GM19023 (cell line): Measurements from ENCODE around the gene PGM3.
"Not testable (repeated sequence)": the region's sequence is repeated elsewhere in the genome, so short reads cannot be mapped to it uniquely, and the experiment has no call there.

Experiments used
- ATAC-seq: cut with Tn5 transposase; IDR thresholded peaks from one replicate; pipeline ENCODE4 v1.9.1; 2021; ENCODE audit warnings: mild to moderate bottlenecking, moderate library complexity; ENCODE audit not compliant: unreplicated experiment

The PGM3 gene

GRCh38 chr6:83192871-83193746, at the start of gene PGM3, which contains the start of gene RWDD2A:
Gene PGM3, minus strand, starts transcription at chr6:83193265. Its CDS starts 2,253 bp downstream, at chr6:83191012.
Gene RWDD2A, plus strand, starts transcription at chr6:83193357. Its CDS starts 1,095 bp downstream, at chr6:83194452.
- peak; percentile 94 for ATAC-seq

GRCh38 chr6:83231146-83231545, 38.1 kb upstream of the PGM3 start:
- ATAC-seq: no peak

GRCh38 chr6:83226517-83226916, 33.5 kb upstream of the PGM3 start:
- no peak for ATAC-seq

GRCh38 chr6:83221889-83222479, 28.9 kb upstream of the PGM3 start:
- ATAC-seq: no peak

GRCh38 chr6:83221276-83221675, 28.2 kb upstream of the PGM3 start:
- ATAC-seq: no peak

GRCh38 chr6:83220121-83220520, 27.1 kb upstream of the PGM3 start:
- no peak for ATAC-seq

GRCh38 chr6:83218646-83219045, 25.6 kb upstream of the PGM3 start:
- ATAC-seq: no peak

GRCh38 chr6:83216806-83217205, 23.7 kb upstream of the PGM3 start:
- no peak for ATAC-seq

GRCh38 chr6:83215131-83216047, 22.3 kb upstream of the PGM3 start:
- peak; percentile 100 for ATAC-seq

GRCh38 chr6:83202031-83202430, 9.0 kb upstream of the PGM3 start:
- no peak for ATAC-seq

- ATAC-seq: no peak
Measured at GRCh38 chr6:83199863-83200225, 6.8 kb upstream of the PGM3 start.

- ATAC-seq: peak; percentile 77
Measured at GRCh38 chr6:83199173-83199862, 6.3 kb upstream of the PGM3 start.

GRCh38 chr6:83198486-83199172, 5.6 kb upstream of the PGM3 start:
- no peak for ATAC-seq

- peak; percentile 33 for ATAC-seq
Measured at GRCh38 chr6:83193747-83194566, 892 bp upstream of the PGM3 start.

- no peak for ATAC-seq
Measured at GRCh38 chr6:83192456-83192855, 609 bp downstream of the PGM3 start.

- not testable (repeated sequence) for ATAC-seq
Measured at GRCh38 chr6:83191974-83192373, 1.1 kb downstream of the PGM3 start.

GRCh38 chr6:83190626-83191025, 2.4 kb downstream of the PGM3 start:
- no peak for ATAC-seq

- no peak for ATAC-seq
Measured at GRCh38 chr6:83188501-83188900, 4.6 kb downstream of the PGM3 start.

- ATAC-seq: no peak
Measured at GRCh38 chr6:83185096-83185495, 8.0 kb downstream of the PGM3 start.
